Lung (tissue), 12 donors: ENCODE results near the gene MCFD2. TPM values are rescaled to one million over a fixed set of nuclear protein-coding genes. Genes with fewer than 3 reads are reported as not detected.

Experiments used
- ATAC-seq: fragments of 200-7000 bp; cut with Tn5 transposase; one replicate; pipeline ENCODE4 v1.9.1; 2020; ENCODE audit warnings: moderate number of reproducible peaks; ENCODE audit not compliant: insufficient read depth, low FRiP score
- DNase-seq, 3 donors: peaks; one replicate each; pipeline ENCODE4 v3.0.0-alpha.2; 2013 to 2017
- H3K27ac ChIP-seq, 2 donors: one replicate each; pipeline ENCODE4 v1.5.1; 2013; ENCODE audit warnings: mild to moderate bottlenecking in 2 of 2, moderate library complexity in 2 of 2, control low read depth in 1 of 2, inconsistent platforms in 1 of 2, low read depth in 1 of 2, low read length in 1 of 2
- H3K27me3 ChIP-seq, 3 donors: one replicate each; pipeline ENCODE4 v1.5.1; 2013; ENCODE audit warnings: low read length in 2 of 3; ENCODE audit not compliant: control insufficient read depth in 3 of 3, insufficient read depth in 3 of 3
- H3K36me3 ChIP-seq, 4 donors: one replicate each; pipeline ENCODE4 v1.5.1; 2013; ENCODE audit warnings: low read length in 4 of 4, mild to moderate bottlenecking in 1 of 4, moderate library complexity in 1 of 4; ENCODE audit not compliant: control insufficient read depth in 4 of 4, insufficient read depth in 4 of 4
- H3K4me1 ChIP-seq, 5 donors: one replicate each; pipeline ENCODE4 v1.5.1; 2013; ENCODE audit warnings: low read length in 5 of 5, mild to moderate bottlenecking in 2 of 5, moderate library complexity in 1 of 5; ENCODE audit not compliant: control insufficient read depth in 5 of 5, insufficient read depth in 5 of 5
- H3K4me3 ChIP-seq: one replicate; pipeline ENCODE4 v1.5.1; 2013; ENCODE audit warnings: mild to moderate bottlenecking, control low read depth, moderate library complexity
- H3K9ac ChIP-seq, 2 donors: one replicate each; pipeline ENCODE4 v1.5.1; 2013; ENCODE audit warnings: low read length in 2 of 2, control low read depth in 1 of 2; ENCODE audit not compliant: insufficient read depth in 1 of 2
- H3K9me3 ChIP-seq, 4 donors: one replicate each; pipeline ENCODE4 v1.5.1; 2013; ENCODE audit warnings: low read length in 3 of 4, mild to moderate bottlenecking in 1 of 4, moderate library complexity in 1 of 4; ENCODE audit not compliant: control insufficient read depth in 4 of 4, insufficient read depth in 3 of 4
- CTCF ChIP-seq: IDR thresholded peaks from 2 replicates; pipeline ENCODE4 v1.5.1; 2012; ENCODE audit warnings: mild to moderate bottlenecking; ENCODE audit errors: control extremely low read depth, extremely low read depth
- WGBS, 2 donors: extraction: QIAGEN DNeasy Blood & Tissue Kit; methylation state at CpG; one replicate each; pipeline ENCODE4 v1.1.7; 2013; 5-methylcytosine and 5-hydroxymethylcytosine counted together
- polyA plus RNA-seq, 2 donors: library from polyadenylated mRNA; stranded (reverse); fragments of 200-250 nt; gene quantifications; one replicate each; pipeline ENCODE4 v1.2.1, GENCODE V29; 2013
- total RNA-seq, 2 donors: library from RNA; depleted of rRNA in 1 of 2; stranded (reverse); fragments of >200 nt in 1 of 2; gene quantifications; one replicate each; pipeline ENCODE4 v1.2.1, GENCODE V29; 2014 to 2021
- donor health status: control.
- donor health status: control.
- donor health status: Bipolar disorder and iron deficiency.
- donor health status: healthy.
- donor health status: DM: yes; HTN: yes; CAD: no.

MCFD2 gene
- total and polyA plus RNA-seq, 4 donors, result 22.0 to 101 (median 68.6) TPM

- Histone ChIP-seq H3K4me3 (no peak overlapping the region), H3K9ac (no peak overlapping the region), H3K27me3 (no peaks in the 10 kb centered on the region), H3K36me3 (peaks cover 3 to 21% (median 7%) of the 10 kb centered on the region in 4 donors), H3K4me1 (peaks cover 0 to 12% (median 0%) of the 10 kb centered on the region in 5 donors), H3K9me3 (no peaks in the 10 kb centered on the region), H3K27ac (no peak overlapping the region)
- ATAC-seq, result no peak
- no peak for DNase-seq
- WGBS, 2 donors, result 94 to 95% methylated on average over 3 of the region's 3 CpGs
- TF ChIP-seq CTCF, result no peak
Measured at GRCh38 chr2:46952171-46952570, 36.6 kb upstream of the MCFD2 start.

GRCh38 chr2:46951290-46952064 is 35.9 kb upstream of the MCFD2 start:
- H3K4me3 ChIP-seq, result no peak overlapping the region
- no peaks in the 10 kb centered on the region for H3K9me3 ChIP-seq
- TF ChIP-seq CTCF, result no peak
- DNase-seq (no peak), ATAC-seq (no peak)
- H3K27ac ChIP-seq, result no peak overlapping the region
- WGBS, 2 donors, result 75 to 84% methylated on average over 9 of the region's 9 CpGs
- peaks cover under 1 to 15% (median 4%) of the 10 kb centered on the region in 4 donors for H3K36me3 ChIP-seq
- no peaks in the 10 kb centered on the region for H3K27me3 ChIP-seq
- H3K9ac ChIP-seq, result no peak overlapping the region
- H3K4me1 ChIP-seq, result peaks cover 0 to 12% (median 0%) of the 10 kb centered on the region in 5 donors

- WGBS, 2 donors, result 83 to 93% methylated on average over 8 of the region's 8 CpGs
- DNase-seq (no peak), ATAC-seq (no peak)
- Histone ChIP-seq H3K9ac (no peak overlapping the region), H3K9me3 (no peaks in the 10 kb centered on the region), H3K27me3 (no peaks in the 10 kb centered on the region), H3K4me3 (no peak overlapping the region), H3K36me3 (peaks cover 0 to 13% (median 4%) of the 10 kb centered on the region in 4 donors), H3K4me1 (peaks cover 0 to 5% (median 0%) of the 10 kb centered on the region in 5 donors), H3K27ac (no peak overlapping the region)
- TF ChIP-seq CTCF, result no peak
Measured at GRCh38 chr2:46950314-46950713, 34.7 kb upstream of the MCFD2 start.
